Panc1 (cell line): Measurements from ENCODE around the gene STOX2.

Source experiments
- CTCF ChIP-seq: fragments of 450-650 bp; IDR thresholded peaks from 2 replicates; pipeline ENCODE4 v1.5.1; 2017; ENCODE audit warnings: mild to moderate bottlenecking
- POLR2AphosphoS5 ChIP-seq: IDR thresholded peaks from 2 replicates; pipeline ENCODE4 v1.6.1; 2012; ENCODE audit warnings: mild to moderate bottlenecking, low read depth, low read length, moderate library complexity
- REST ChIP-seq, 2 experiments: IDR thresholded peaks; 2 replicates each; pipeline ENCODE4 v1.6.1; 2011 to 2012; ENCODE audit warnings: low read depth in 2 of 2, control low read depth in 1 of 2, low read length in 1 of 2, mild to moderate bottlenecking in 1 of 2, moderate library complexity in 1 of 2; ENCODE audit not compliant: insufficient read depth in 1 of 2
- SIN3A ChIP-seq: IDR thresholded peaks from 2 replicates; pipeline ENCODE4 v1.6.1; 2012; ENCODE audit warnings: low read depth, mild to moderate bottlenecking, low read length, moderate library complexity, borderline replicate concordance; ENCODE audit not compliant: insufficient read depth
- TCF7L2 ChIP-seq: IDR thresholded peaks from 2 replicates; pipeline ENCODE4 v1.6.1; 2011; ENCODE audit warnings: mild to moderate bottlenecking, low read depth, low read length, inconsistent platforms

GRCh38 chr4:183889190-183889589 lies 15.9 kb upstream of the STOX2 start:
- no peak for TF ChIP-seq CTCF
- no peak for TF ChIP-seq POLR2AphosphoS5
- TF ChIP-seq REST (IDR thresholded peaks at IDR 0.05; ENCODE audit: insufficient read depth in 1 of 2, low read depth in 2 of 2, low read length in 1 of 2), result no peak
- TF ChIP-seq SIN3A, result no peak
- TF ChIP-seq TCF7L2, result no peak
